ENCODE measurements around the gene CNIH3.

DNA sequence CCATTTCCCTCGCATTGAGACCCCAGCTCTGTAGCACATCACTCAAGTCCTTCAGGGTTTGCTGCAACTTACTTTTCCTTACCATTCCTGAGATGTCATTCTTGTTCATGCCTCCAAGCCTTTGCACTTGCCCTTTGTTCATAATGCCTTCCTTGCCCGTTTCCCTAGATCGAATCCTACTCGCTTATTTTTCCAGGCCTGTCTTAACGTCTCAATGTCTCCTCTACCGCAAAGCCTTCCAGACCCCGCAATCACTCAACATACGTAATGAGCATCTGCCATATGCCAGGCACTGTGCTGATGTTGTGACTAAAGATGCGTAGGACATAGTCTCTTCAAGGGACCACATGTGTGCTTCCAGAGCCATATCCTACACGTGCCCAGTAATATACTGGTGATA is 31.1 kb upstream of the CNIH3 start:
- TF ChIP-seq, protein P1, sequence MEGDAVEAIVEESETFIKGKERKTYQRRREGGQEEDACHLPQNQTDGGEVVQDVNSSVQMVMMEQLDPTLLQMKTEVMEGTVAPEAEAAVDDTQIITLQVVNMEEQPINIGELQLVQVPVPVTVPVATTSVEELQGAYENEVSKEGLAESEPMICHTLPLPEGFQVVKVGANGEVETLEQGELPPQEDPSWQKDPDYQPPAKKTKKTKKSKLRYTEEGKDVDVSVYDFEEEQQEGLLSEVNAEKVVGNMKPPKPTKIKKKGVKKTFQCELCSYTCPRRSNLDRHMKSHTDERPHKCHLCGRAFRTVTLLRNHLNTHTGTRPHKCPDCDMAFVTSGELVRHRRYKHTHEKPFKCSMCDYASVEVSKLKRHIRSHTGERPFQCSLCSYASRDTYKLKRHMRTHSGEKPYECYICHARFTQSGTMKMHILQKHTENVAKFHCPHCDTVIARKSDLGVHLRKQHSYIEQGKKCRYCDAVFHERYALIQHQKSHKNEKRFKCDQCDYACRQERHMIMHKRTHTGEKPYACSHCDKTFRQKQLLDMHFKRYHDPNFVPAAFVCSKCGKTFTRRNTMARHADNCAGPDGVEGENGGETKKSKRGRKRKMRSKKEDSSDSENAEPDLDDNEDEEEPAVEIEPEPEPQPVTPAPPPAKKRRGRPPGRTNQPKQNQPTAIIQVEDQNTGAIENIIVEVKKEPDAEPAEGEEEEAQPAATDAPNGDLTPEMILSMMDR (IDR thresholded peaks at IDR 0.05; ENCODE audit: extremely low read depth in 1 of 2, insufficient read depth in 1 of 2, low read depth in 1 of 2, low read length in 2 of 2), result no peak
- TF ChIP-seq POLR2A (IDR thresholded peaks at IDR 0.05; ENCODE audit: low read depth, low read length), result no peak

All from endothelial cell of umbilical vein (primary cell).